Ectodermal cell (in vitro differentiated cells): Measurements from ENCODE around the gene MBD3.

ENCODE experiments used
- H3K27ac ChIP-seq: 2 replicates; pipeline ENCODE4 v1.7.0; 2013; ENCODE audit warnings: mild to moderate bottlenecking, low read depth, low read length; ENCODE audit not compliant: insufficient read depth, poor library complexity, severe bottlenecking
- H3K27me3 ChIP-seq: 2 replicates; pipeline ENCODE4 v1.7.0; 2013; ENCODE audit warnings: mild to moderate bottlenecking, low read length; ENCODE audit not compliant: insufficient read depth, control insufficient read depth, poor library complexity, severe bottlenecking
- H3K36me3 ChIP-seq: one replicate; pipeline ENCODE4 v1.7.0; 2013; ENCODE audit warnings: low read length; ENCODE audit not compliant: control insufficient read depth, insufficient read depth
- H3K4me1 ChIP-seq: one replicate; pipeline ENCODE4 v1.7.0; 2013; ENCODE audit warnings: low read length; ENCODE audit not compliant: control insufficient read depth, insufficient read depth
- H3K4me3 ChIP-seq: 2 replicates; pipeline ENCODE4 v1.7.0; 2013; ENCODE audit warnings: low read depth, low read length, control low read depth; ENCODE audit not compliant: insufficient read depth
- H3K9me3 ChIP-seq: 2 replicates; pipeline ENCODE4 v1.7.0; 2013; ENCODE audit warnings: mild to moderate bottlenecking, low read length, moderate library complexity; ENCODE audit not compliant: control insufficient read depth
- WGBS, 2 experiments: methylation state at CpG; one replicate each; pipeline ENCODE4 v1.1.7; 2013; ENCODE audit warnings: missing lambda C conversion rate in 2 of 2; 5-methylcytosine and 5-hydroxymethylcytosine counted together

The MBD3 gene

DNA sequence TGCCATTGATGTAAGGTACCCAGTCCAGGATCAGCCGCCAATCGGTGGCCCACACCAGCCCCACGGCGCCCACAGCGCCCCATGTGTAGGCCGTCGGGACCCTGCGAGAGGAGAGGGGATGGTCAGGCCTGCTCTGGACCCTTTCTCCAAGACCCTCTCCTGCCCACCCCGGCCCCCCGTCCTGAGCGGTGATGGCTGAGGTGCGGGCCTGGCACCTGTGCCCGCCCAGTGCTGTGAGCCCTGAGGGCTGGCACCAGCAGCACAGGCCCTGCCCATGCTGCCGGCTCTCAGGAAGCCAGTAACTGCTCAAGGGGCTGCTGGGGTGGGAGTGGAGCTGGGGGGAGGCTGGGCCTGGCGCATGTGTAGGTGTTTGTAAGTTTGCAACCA, 6.8 kb upstream of the MBD3 start:
- Histone ChIP-seq H3K36me3 (peaks cover 11% of the 10 kb centered on the region), H3K27me3 (no peaks in the 10 kb centered on the region), H3K9me3 (no peaks in the 10 kb centered on the region), H3K27ac (no peak overlapping the region), H3K4me1 (no peaks in the 10 kb centered on the region), H3K4me3 (no peak overlapping the region)
- WGBS, 2 experiments: 95 to 97% methylated on average over 15 of the region's 15 CpGs

DNA sequence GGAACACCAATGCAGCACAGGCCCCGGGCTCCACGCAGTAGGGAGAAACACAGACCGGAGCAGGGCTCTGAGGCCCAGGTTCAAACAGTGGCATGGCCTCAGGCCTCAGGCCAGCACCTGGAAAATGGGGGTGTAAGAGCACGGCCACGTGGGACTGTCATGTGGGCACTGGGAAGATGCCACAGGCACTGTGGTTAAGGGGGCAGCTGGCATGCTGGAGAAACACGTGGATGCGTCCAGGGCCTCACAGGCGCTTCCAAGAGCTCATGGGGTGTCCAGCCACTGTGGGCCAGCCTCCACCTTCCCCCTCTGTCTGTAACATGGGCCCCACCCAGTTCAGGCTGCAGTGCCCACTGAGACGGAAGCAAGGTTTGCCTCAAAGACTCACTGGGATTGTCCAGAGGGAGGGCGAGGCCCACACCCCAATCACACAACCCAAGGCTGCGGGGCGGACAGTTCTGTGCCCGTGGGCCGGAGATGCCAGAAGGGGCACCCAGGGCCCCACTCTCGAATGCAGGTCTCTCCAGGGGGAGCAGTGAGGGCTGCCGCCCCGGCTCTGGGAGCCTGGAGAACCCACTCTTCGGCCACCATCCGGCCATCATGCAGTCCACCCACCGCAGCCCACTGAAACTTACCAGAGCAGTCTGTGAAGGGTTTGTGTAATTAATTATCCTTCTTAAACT, 6.3 kb upstream of the MBD3 start:
- Histone ChIP-seq H3K27ac (no peak overlapping the region), H3K9me3 (no peaks in the 10 kb centered on the region), H3K27me3 (no peaks in the 10 kb centered on the region), H3K4me3 (no peak overlapping the region), H3K4me1 (no peaks in the 10 kb centered on the region), H3K36me3 (peaks cover 11% of the 10 kb centered on the region)
- WGBS, 2 experiments: 95 to 96% methylated on average over 20 of the region's 20 CpGs

DNA sequence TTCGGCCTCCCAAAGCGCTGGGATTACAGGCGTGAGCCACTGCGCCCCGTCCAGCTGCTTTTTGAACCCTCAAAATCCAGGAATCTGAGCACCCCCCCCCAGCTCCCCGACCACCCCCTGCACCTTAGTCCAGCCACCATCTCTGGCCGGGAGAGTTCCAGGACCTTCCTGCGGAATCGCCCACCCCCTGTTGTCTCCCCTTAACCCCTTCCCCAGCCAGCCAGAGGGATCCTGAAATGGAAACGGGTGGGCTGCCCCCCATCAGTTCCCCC, 772 bp upstream of the MBD3 start:
- no peaks in the 10 kb centered on the region for H3K9me3 ChIP-seq
- H3K4me3 ChIP-seq: peak overlapping the region; percentile 54
- H3K4me1 ChIP-seq: peaks cover 9% of the 10 kb centered on the region
- H3K27ac ChIP-seq: no peak overlapping the region
- 90 to 92% methylated on average over 10 of the region's 10 CpGs for WGBS, 2 experiments
- H3K36me3 ChIP-seq: peaks cover 11% of the 10 kb centered on the region
- H3K27me3 ChIP-seq: no peaks in the 10 kb centered on the region

DNA sequence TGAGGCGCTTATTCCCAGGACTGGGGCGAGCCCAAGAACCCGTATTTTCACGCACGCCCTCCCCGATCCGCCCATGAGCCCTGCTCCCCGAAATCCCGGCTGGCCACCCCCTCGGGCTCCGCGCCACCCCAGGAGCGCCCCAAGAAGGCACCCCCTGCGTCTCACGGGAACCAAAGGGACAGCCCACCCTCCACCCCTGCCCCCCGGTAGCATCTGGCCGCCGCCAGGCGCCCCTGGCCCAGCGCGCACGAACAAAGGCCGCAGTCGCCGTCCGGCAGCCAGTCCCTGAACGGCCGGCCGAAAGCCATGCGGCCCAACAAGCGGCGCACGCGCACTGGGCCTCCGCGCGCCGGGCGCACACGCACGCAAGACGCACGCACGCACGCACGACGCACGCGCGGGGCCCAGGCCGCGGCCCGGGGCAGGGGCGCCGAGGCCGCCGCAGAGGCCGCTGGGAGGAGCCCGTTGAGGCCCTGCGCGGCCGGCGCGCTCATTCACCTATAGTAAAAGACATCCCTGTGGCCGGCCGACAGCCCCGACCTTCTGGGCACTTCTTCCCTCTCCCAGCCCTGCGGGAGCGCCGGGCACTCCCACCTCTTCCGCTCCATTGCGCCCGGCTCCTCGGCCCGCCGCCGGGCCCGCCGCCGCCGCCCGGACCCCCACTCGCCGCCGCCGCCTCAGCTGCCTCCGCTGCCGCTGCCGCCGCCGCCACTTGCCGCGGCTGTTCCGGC, 476 bp downstream of the MBD3 start:
- 0% methylated on average over 94 of the region's 94 CpGs for WGBS, 2 experiments
- peaks cover 3% of the 10 kb centered on the region for H3K36me3 ChIP-seq

DNA sequence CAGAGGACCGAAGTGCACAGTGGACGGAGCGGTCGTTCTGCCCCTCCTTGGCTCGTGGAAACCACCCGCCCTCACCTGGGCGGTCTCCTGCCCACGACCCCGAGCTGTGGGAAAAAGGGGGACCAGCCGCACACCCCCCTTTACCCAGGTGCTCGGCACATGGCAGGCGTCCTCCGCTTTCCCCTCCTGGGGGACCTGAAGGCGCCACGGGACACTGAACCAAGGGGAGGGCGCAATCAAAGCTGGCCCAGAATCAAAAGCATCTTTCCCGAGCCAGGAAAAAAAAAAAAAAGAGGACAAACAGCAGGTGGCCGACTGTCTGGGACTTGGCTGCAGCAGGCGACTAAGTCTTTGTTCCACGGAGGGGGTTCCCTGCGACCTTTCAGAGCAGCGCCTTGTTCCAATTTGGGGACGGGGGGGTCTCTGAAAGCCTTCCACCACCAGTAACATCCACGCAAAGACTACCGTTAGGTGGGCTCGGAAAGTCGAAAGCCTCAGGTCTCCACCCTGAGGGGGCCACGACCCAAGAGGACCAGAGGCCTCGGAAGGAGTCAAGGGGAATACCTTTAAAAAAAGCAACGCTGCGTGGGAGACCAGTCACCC, 1.1 kb downstream of the MBD3 start:
- Histone ChIP-seq H3K4me3 (peak overlapping the region; percentile 98), H3K27me3 (no peaks in the 10 kb centered on the region), H3K36me3 (no peaks in the 10 kb centered on the region), H3K27ac (peak overlapping the region; percentile 99), H3K9me3 (no peaks in the 10 kb centered on the region), H3K4me1 (peaks cover 9% of the 10 kb centered on the region)
- WGBS, 2 experiments: 6% methylated on average over 31 of the region's 31 CpGs

More for the DNA sequence above, 476 bp downstream of the MBD3 start:
- Histone ChIP-seq H3K4me3 (peak overlapping the region; percentile 98), H3K4me1 (peaks cover 9% of the 10 kb centered on the region), H3K27ac (peak overlapping the region; percentile 99), H3K9me3 (no peaks in the 10 kb centered on the region), H3K27me3 (no peaks in the 10 kb centered on the region)

DNA sequence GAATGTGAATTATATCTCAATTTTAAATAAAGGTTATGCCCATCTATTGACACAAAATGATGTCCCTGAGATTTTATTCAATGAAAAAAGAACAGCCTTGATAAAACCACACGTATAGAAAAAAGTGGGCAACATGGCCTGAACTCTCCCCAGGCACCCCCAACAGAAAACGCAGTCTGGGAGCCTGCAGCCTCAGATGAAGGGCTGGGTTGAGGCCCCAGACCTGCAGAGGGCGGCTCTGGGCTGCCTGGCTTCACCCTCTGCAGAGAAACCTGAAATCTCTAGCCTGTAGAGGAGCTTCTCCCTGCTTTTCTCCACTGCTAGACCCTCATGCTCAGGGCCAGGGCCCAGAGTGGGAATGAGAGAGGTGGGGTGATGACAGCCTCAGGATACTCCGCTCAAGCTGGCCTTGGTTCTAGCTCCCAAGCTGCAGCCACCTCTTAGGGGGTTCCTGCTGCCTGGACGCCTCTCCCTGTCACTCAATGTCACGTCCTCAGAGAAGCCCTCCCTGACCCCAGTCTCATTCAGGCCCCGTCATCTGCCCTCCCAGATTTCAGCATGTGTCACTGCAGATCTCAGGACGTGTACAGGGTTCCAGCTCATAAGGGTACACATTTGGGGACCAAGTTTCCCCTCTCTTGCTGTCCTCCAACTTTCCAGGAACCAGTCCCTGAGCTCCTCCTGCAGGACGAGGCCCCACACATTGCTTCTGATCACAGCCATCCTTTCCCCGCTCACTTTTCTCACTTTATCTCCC, 1.8 kb downstream of the MBD3 start:
- WGBS, 2 experiments: 38 to 39% methylated on average over 10 of the region's 10 CpGs
- Histone ChIP-seq H3K9me3 (no peaks in the 10 kb centered on the region), H3K27ac (peak overlapping the region; percentile 99), H3K27me3 (no peaks in the 10 kb centered on the region), H3K4me3 (peak overlapping the region; percentile 98), H3K36me3 (peaks cover 4% of the 10 kb centered on the region), H3K4me1 (peaks cover 9% of the 10 kb centered on the region)

DNA sequence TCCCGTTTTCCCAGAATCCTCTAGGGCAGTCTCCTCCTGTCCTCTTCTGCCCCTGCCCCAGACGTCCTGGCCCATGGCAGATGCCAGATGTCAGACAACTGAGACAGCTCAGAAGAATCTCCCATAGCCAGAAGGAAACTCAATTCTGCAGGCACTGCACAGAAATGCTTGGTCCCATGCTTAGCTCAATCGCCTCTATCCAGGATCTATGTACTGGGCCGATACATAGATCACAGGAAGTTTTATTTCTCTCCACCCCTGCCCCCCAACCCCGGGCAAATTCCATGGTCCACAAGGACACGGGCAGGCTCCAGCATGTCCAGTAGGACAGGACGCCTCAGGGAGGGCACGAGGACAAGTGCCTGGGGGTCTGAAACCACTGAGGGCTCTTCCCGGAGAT, 4.8 kb downstream of the MBD3 start:
- peaks cover 10% of the 10 kb centered on the region for H3K36me3 ChIP-seq
- WGBS, 2 experiments: 92 to 95% methylated on average over 9 of the region's 9 CpGs
- H3K27ac ChIP-seq: no peak overlapping the region
- peaks cover 9% of the 10 kb centered on the region for H3K4me1 ChIP-seq
- no peaks in the 10 kb centered on the region for H3K9me3 ChIP-seq
- H3K27me3 ChIP-seq: no peaks in the 10 kb centered on the region
- H3K4me3 ChIP-seq: no peak overlapping the region

DNA sequence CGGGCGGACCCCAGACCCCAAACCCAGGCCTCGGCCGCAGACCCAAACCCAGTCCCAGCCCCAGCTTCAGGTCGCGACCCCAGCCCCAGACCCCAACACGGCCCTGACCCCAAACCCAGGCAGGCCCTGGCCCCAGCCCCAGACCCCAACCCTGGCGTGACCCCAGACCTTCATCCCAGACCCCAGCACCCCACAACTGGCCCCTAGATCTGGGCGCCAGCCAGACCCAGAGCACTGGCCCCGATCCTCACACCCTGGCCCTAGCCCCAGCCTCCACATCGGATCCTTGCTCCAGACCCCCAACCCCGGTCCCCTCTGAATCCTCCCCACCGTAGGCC, 7.5 kb downstream of the MBD3 start:
- no peak overlapping the region for H3K4me3 ChIP-seq
- no peaks in the 10 kb centered on the region for H3K27me3 ChIP-seq
- no peak overlapping the region for H3K27ac ChIP-seq
- H3K4me1 ChIP-seq: no peaks in the 10 kb centered on the region
- 93 to 97% methylated on average over 13 of the region's 13 CpGs for WGBS, 2 experiments
- H3K36me3 ChIP-seq: peaks cover 36% of the 10 kb centered on the region
- H3K9me3 ChIP-seq: no peaks in the 10 kb centered on the region

DNA sequence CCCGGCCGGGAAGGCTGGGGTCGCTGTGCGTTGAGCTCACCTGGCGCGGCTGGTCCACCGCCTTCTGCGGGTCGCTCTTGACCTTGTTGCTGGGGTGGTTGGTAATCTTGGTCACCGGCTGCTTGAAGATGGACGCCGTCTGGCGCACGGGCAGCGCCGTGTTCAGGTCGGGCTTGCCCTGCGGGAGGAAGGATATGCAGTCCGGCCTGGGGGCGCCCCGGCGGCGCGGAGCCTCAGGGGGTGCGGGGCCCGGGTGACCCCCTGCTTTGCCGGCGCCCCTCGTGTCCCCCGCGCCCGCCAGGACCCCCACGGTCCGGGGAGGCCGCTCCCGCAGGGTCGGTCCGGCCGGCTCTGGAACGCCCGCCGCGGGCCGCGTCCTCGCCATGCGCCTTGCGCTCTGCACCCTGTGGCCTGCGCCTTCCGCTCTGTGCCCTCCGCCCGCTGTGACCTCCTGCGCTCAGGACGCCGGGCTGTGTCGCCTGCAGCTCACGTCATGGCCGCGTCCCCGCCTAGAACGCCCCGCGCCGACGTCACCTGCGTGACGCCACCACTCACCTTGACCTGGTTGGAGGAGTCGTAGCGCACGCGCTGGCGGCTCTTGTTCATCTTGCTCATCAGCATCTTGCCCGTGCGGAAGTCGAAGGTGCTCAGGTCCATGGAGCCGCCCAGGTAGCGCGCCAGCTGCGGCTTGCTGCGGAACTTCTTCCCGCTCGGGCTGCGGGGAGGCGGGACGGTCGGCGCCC, 8.0 kb downstream of the MBD3 start:
- Histone ChIP-seq H3K36me3 (peaks cover 41% of the 10 kb centered on the region), H3K27me3 (no peaks in the 10 kb centered on the region), H3K4me1 (no peaks in the 10 kb centered on the region), H3K4me3 (no peak overlapping the region), H3K9me3 (no peaks in the 10 kb centered on the region), H3K27ac (no peak overlapping the region)
- 95 to 96% methylated on average over 87 of the region's 87 CpGs for WGBS, 2 experiments
